Stimulated activated CD8-positive, alpha-beta memory T cell treated with anti-CD3 and anti-CD28 coated beads, Interleukin-4, amount 100 ng/mL, for 24 hours (primary cell): Measurements from ENCODE around the gene CIPC.
A peak's percentile ranks its signal among the peaks of the same experiment; 100 is the strongest.

Experiments used
- DNase-seq: peaks from one replicate; pipeline ENCODE4 v3.0.0-alpha.2; 2020; ENCODE audit warnings: low read depth

Gene CIPC

DNA sequence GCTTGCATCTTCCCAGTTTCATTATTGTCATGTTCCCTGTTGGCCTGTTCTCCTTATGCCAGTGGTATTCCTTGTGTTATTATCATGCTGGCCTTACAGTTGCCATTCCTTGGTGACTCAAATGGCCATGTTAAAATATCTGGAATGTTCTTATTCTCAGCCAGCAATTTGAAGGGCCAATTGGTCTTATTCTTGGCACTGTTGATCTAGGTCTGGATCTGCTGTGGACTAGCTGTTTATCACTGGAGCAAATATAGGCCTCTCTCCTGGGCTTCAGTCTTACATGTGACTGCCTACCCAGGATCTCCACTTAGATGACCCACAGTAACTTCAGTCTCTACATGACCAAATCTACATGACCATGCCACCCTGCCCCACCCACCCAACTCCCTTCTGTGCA lies 5.4 kb downstream of the CIPC start:
- DNase-seq, result no peak

DNA sequence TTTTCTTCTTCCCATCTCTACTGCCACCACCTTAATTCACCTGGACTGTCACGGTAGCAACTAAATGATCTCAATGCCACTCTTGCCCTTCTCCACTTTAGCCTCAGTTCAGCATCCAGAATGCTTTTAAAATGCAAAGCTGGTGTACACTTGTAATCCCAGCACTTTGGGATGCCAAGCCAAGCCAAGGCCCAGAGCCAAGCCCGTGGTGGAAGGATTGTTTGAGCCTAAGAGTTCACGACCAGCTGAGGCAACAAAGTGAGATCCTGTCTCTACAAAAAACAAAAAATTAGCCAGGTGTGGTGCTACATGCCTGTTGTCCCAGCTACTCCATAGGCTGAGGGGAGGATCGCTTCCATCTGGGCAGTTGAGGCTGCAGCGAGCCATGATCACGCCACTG lies 5.9 kb downstream of the CIPC start:
- no peak for DNase-seq

DNA sequence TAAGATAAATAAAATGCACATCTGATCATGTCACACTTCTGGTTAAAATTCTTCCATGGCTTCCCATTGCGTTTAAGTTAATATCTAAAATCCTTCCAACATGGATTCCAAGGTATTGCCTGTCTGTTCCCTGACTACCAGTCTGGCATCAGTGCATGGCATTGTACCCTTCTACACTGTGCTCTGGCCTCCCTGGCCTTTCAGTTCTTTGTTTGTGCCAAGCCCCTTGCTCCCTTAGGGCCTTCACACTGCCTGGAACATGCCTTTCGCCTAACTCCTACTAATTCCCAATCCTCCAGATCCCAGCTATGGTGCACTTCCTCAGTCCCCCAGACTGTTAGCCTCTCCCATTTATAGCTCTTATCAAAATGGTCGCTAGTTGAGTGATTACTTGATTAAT lies 6.3 kb downstream of the CIPC start:
- DNase-seq, result no peak

DNA sequence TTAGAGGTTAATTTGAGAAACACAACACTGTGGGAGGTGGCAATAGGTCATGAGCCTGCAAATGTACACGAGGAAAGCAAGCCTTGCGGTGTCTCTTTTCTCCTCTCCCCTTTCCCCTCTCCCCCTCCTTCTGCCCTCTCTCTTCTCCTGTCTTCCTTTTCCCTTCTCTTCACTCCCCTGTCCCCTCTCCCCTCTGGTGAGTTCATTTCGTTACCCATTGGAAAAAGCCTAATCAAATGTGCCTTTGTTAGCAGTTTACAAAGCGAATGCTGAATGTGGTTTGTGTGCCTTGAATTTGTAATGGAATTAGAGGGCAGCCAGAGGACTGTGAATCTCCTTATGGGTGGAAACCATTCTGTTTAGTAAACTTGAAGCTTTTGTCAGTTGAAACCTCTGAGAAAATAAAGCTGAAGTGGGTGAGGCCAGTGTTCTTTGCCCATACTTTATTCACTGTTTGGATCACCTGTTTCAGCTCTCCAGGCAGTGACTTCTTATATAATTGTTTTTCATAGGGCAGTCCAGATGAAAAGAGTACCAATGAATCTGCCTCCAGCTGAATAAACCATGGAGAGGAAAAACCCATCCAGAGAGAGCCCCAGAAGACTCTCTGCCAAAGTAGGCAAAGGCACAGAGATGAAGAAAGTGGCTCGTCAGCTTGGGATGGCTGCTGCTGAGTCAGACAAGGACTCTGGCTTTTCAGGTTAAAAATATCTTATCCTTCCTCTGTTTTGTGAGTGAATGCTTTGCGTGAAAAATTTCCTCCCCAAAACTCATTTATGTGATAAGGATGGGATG lies 7.3 kb downstream of the CIPC start:
- no peak for DNase-seq

DNA sequence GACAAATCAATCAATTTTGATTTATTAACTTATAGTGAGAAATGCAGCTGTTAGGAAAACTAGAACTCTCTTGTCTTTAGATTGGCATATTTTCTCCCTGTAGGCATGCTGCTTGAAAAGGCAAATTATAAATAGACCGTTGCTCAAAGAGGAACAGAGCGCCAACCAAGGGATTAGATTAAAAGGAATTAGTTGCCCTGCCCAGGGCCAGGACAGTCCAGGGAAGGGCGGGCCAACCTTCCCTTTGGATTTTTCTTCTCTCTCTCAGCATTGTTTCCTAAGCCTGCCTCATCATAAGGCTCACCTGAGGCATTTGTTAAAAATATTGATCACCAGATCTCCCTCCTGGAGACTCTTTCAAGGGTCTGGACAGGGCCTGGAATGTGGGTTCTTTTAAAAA lies 8.6 kb downstream of the CIPC start:
- no peak for DNase-seq

DNA sequence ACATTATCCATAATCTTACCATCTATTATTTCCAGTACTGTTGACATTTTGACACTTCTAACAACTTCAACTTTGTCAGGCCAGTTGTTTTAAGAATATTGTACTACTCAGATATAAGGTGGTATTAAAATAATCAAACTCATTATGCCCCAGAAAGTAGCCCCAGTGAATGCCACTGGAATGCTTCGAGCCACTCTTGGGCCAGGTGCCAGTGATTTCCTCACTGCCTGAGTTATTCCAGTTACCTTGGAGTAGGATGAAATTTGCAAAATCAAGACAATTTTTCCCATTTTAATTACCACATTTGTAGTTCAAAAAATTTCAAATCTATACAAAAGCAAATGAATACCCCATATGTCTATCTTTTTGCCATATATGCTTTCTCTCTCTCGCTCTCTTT lies 9.2 kb downstream of the CIPC start:
- no peak for DNase-seq

DNA sequence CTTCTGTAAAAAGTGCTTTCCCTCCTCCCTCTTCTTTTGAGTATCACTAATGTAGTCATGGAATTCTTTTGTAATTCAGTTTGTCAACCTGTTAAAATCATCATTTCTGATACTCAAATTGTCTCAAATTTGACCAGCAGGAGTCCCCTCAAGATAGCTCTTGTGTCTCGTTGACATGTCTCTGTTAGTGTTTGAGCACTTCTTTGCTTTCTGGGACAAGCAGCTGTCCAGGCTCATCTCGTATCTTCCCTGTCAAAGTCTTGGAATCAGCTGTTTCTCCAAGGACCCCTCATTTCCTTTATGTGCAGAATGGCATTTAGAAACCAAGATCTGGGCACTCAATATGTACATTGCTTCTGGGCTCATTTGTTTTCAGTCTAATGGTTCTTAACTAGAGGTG lies 10.7 kb downstream of the CIPC start:
- no peak for DNase-seq

DNA sequence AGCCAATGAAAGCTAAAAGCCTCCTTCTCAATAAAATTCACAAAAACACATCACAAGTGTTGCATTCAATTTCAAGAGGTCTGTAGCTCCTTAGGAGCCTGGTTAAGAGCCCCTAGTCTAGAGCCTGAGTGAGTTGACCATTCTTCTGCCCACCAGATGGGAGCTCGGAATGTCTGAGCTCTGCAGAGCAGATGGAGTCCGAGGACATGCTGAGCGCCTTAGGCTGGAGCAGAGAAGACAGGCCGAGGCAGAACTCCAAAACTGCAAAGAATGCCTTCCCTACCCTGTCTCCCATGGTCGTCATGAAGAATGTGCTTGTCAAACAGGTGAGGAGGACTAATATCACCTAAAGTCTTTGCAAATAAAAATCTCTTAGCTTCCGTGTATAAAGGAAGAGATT lies 11.6 kb downstream of the CIPC start:
- DNase-seq, result no peak

DNA sequence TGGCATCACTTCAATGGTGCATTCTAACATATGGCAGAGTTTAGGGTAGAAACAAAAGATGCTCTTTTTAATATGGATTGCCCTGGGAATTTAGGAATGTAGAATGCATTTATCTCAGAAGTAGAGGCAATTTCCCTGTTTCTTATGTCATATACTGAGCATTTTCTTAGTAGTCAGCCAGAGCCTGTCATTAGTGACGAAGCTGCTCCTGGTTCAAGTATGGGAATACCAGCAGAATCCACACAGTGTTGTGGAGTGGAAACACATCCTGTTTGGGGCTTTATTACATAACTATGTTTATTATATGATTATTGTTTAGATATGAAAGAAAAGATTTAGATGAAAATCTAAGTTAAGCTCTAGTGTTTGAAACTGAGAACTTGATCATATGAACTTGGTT lies 12.2 kb downstream of the CIPC start:
- no peak for DNase-seq

DNA sequence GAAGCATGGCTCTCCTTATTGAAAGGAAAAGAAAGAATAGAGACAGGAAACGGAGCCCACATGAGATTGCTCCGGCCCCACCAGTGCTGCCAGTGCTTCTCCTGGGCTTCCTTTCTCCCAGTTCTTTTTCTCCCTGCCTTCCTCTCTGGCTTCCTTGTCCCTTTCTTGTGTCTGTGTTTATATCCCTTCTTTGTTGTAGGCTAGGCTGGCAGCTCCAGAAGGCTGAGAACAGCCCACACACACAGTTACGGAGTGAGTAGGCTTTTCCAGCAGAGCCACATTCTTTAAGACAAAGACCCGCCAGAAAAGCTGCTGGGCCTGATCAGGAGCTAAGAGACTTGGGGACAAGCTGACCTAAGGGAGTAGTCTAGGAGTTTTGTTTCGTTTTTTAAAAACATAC lies 13.0 kb downstream of the CIPC start:
- DNase-seq, result no peak

DNA sequence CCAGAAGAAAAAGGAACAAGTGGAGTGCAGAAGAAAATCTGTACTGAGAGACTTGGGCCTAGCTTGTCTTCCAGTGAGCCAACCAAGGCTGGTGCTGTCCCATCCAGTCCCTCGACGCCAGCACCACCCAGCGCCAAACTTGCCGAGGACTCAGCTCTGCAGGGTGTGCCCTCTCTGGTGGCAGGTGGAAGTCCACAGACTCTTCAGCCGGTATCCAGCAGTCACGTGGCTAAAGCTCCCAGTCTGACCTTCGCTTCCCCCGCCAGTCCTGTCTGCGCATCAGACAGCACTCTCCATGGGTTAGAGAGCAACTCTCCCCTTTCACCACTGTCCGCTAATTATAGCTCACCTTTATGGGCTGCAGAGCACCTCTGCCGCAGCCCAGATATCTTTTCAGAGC lies 15.6 kb downstream of the CIPC start:
- DNase-seq, result no peak

DNA sequence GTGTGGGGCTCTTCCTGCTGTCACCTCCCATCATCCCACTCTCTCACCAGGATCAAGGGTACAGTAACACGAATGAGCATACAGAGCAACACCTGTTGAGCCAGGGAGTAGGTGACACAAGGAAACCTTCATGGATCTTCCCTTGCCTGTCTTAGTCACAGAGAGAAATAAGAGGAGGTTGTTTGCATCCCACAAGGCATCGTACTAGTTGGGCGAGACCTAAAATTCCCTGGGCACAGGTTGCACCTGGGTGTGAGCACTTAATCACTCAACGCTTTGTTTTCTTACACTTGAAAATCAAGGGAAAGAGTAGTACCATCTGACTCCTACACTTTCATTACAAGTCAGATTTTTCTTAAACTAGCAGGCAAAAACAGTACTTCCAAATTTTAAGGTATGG lies 16.6 kb downstream of the CIPC start:
- DNase-seq, result no peak

DNA sequence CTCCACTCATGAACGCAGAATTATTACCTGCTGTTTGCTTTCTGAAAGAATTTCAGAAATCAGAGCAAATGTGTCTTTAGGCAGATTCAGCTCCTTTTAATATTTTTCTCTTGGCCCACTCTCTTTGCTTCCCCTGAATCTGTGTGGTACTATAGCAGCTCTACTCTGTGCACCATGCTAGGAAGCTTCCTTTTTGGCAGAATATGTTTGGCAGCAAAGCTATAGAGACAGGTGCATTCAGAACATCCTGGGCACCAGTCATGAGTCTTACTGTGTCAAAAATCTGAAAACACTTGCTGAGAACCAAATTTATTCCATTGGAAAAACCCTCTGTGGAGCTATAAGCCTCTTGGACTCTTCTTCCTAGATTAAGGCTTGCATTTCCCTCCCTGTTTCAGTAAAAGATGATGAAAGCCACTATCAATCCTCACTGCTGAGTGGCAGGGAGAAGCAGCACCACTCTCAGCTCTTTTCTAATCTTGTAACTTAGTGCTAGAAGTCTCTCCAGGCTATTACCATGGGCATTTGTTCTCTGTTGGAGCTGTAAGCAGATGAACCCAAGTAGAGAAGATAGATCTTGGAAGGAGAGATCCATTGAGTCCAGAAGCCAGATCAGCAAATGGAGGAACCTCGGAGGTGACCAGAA lies 18.2 kb downstream of the CIPC start:
- no peak for DNase-seq

DNA sequence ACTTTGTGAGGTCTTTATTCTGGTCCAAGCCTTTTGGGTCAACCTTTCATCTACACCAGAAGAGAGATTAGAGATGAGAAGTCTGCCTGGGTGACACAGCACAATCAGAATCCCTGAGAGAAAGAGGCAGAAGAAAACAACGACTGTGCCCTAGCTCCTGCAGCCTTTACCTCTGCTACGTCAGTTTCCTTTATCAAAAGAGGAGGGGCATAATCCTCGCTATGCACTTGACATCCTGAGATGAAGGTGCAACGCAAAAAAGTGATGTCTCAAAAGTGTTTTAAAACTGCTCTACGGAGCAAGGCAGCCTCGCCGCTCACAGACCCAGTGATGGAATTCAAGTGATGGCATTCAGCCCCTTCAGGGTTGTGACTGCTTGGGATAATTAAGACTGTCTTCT lies 21.8 kb downstream of the CIPC start:
- no peak for DNase-seq

DNA sequence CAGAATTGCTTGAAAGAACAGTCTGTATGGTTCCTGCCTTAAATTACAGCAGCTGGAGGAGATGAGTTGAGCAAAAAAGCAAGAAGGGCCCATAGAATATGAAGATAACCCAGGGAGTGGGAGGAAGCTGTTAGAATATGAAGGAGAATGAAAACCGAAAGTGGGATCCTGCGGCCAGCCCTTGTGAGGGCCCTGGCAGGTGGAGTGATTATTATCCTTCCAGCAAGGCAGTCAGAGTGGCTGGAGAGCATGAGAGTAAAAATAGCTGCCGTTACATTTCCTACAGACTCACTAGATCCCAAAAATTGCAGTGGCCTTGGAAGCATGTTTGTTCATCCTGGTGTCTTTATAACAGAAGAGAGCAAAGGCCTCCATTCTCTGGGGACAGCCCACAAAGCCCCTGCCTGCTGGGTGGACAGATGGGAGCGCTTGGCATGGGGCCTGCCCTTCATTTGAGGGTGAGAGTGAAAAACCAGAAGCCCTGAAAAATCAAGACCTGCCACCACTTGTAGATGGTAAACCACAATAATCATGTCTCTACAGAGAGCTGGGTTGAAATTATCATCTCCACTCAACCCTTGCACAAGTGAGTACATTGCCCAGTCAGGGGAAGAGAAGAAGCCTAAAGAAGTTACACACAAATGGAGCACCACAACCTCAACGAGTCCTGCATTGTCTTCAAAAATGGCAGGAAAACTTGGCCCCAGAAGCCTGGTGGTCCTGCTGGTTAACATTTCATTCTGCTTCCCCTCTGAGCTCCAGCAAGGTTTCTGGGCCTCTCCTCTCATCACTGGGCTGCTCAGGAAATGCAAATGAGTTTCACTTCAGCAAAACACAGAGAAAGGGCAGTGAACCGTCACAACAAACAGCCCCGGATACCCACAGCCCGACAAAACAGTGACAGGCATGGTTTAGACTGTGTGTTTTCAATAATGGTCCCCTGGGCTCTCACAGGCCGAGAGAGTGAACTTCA lies 23.0 kb downstream of the CIPC start:
- DNase-seq, result no peak

DNA sequence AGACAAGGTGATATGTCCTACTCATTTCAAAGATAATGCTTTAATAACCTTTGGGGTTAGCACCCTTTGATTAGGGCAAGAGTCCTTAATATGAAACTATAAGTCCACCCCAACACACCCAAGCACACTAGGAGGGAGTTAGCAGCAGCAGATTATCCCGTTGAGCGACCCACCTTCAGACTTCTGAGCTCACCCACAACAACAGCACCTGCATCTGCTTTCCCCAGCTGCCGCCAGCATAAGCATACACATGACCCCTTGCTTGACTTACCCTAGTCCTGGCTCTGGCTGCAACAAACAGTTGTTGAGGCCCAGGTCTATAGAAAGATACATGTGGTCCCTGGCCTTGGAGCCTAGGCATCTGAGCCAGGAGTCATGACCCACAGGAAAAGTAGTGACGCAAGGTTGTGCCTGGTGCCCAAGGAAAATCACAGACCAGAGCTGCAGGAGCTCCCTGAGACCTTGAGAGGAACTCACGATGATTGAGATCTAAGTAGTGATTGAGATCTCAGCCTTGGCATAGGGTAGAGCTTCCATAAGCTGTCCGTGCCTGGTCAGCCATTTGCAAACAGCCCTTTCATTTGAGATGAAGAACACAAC lies 24.6 kb downstream of the CIPC start:
- no peak for DNase-seq

DNA sequence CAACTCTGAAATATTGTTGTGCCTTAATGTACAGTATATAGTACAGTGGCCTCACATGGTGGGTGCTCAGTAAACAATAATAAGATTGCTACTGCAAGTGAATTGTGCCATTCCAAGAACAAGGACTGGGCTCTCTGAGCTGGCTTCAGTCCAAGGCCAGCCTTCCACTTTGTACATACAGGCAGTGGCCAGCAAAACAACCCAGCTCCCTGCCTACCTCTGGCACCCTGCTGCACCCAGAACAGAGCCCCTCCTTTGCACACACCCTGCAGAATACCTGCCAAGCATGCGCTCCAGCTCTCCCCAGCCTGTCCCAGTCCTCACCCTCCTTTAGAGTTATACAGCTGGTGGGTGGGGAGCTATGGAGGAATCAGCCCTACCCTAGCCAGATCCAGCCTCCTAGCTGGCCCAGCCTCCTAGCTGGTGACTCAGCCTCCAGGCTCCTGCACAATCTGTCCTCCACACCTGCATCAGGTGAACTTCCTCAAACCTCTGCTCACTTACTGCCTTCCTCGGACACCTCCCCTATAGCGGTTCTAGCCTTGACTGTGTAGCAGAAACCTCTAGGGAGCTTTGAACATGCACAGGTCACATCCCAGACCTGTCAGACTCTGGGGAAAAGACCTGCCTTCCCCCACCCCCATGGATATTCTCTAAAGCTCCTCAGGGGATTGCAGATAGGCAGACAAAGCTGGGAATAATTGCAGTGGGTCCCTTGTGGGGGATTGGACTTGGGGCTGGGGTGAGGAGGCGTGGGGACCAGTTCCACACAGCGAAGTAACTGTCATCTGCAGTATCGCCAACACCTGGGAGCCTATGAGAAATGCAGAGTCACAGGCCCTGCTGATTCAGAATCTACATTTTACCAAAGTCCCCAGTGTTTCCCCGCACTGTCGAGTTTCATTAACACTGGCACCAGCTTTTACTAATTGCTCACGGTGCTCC lies 25.6 kb downstream of the CIPC start:
- no peak for DNase-seq

DNA sequence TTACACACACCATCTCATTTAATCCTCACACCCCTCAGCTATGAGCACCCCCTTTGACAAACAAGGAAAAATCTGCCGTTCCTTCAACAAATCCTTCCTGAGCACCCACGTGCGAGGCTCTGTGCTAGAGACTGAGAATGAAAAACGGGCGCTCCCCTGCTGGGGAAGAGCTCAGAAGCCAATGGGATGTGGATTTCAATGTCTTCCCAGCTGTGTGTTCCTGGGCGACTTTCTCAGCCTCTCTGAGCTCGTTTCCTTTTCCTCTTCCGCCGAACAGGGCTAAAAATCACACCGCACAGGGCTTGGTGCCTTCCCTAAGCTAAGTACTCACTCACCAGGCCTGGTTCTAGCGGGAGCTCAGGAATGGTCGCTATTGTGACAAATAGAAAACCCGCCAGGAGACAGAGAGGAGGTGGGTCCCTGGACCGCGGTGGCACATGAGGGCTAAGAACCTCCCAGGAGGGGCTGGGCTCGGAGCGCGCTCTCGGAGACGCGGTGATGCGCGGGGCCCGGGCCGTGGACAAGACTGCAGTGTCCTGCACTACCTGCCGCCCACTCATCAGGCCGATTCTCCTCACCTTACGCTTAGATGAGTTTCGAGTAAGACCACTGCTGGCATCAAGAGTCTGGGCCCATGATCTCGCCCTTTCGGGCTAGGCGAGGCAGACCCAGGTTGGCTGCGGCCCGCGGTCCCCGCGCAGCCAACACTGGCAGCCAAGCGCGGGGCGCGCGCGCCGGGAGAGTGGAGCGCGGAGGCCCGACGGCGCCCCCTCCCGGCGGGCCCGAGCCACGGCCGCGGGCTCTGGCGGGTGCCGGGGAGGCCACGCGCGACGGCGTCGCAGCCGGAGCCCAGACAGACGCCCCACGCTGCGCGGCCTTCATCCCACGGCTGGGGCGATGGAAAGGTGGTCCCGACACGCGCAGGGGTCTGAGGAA lies 26.6 kb downstream of the CIPC start:
- peak; percentile 40 for DNase-seq

DNA sequence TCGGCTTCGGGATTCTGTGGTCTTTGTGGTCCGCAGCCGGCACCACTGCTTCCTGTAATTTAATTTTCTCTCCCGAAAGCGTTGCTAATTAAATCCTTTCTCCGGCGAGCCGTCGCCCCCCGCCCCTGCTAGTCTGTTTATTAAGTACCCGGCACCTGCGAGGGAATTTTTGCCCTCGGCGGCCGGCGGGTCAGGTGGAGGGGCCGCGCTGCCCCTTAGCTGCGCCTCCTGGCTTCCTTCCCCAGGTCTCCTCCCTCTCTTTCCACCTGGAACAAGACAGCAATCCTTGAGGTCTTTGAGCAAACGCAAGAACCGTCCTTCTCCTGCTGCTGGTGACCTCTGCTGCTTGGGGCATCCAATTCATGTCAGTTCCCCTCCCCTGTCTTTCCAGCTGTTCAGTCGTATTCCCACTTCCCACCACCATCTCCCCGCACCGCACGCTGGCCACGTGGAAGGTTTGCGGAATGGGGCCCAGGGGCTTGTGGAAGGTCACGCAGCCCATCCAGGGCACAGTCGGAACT lies 27.3 kb downstream of the CIPC start:
- no peak for DNase-seq

DNA sequence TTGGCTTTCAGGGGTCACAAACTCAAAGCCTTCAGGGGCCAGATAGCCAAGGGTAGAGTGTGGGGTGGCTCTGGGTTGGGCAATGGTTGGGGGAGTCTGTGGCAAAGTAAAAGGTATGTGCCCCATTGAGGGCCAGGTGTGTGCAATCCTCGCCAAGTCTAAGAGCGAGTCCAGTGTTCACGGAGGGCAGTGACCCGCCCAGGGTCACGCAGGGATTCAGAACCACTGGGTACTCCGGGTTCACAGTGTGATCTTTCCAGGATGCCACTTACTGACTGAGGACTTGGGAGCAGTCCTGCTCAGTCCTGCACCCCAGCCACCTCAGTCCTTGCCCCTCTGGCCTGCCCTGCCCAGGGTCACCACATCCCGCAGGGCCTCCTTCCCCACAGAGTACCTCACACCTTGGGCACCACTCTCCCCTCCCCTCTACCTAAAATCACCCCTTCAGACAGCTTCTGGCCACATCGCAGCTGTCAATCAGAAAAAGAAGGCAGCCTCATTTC lies 27.8 kb downstream of the CIPC start:
- no peak for DNase-seq
